B cell (primary cell): ENCODE data around the gene TRAF4. TPM values are rescaled to one million over a fixed set of nuclear protein-coding genes. Genes with fewer than 3 reads are reported as not detected.

Source experiments
- ATAC-seq: fragments of 200-7000 bp; cut with Tn5 transposase; one replicate; pipeline ENCODE4 v1.10.0; 2021; ENCODE audit warnings: low read depth, mild to moderate bottlenecking, moderate number of reproducible peaks, moderate library complexity
- CTCF ChIA-PET: fragments of 350-600 bp; sonication (Branson Sonifier 250); formaldehyde crosslinking; loops from one replicate; lab custom pipeline; 2021; ENCODE audit warnings: antibody characterized with exemption, inconsistent platforms; lab: Charles Lee
- POLR2A ChIA-PET: fragments of 350-600 bp; sonication (Branson Sonifier 250); formaldehyde crosslinking; loops from one replicate; lab custom pipeline; 2021; ENCODE audit warnings: antibody characterized with exemption; lab: Charles Lee
- DNase-seq: peaks from one replicate; pipeline ENCODE4 v3.0.0; 2013
- H2AFZ ChIP-seq: 2 replicates; pipeline ENCODE4 v1.6.1; 2012; ENCODE audit warnings: mild to moderate bottlenecking, low read depth, low read length; ENCODE audit not compliant: insufficient read depth, poor library complexity, severe bottlenecking
- H3K27ac ChIP-seq, 2 donors: 1 replicate in 1 of 2; 2 replicates in 1 of 2; pipeline ENCODE4 v1.5.1; 2012 to 2013; ENCODE audit warnings: low read length in 2 of 2, mild to moderate bottlenecking in 2 of 2, moderate library complexity in 1 of 2
- H3K27me3 ChIP-seq, 4 experiments: fragments of 200-600 bp in 1 of 4; sonication (generic) in 1 of 4; replicated peaks in 1 of 4; 1 replicate in 2 of 4; 2 replicates in 2 of 4; pipeline versions ENCODE4 v1.6.1 to v1.7.0; 2013 to 2016; ENCODE audit warnings: low read length in 3 of 4, mild to moderate bottlenecking in 2 of 4, mixed read lengths in 1 of 4, moderate library complexity in 1 of 4; ENCODE audit not compliant: insufficient read depth in 4 of 4, control insufficient read depth in 3 of 4; ENCODE audit errors: control extremely low read depth in 1 of 4
- H3K36me3 ChIP-seq, 2 experiments: replicated peaks in 1 of 2; 1 replicate in 1 of 2; 2 replicates in 1 of 2; pipeline versions ENCODE4 v1.6.1 to v1.7.1; 2013; ENCODE audit warnings: low read length in 1 of 2; ENCODE audit not compliant: insufficient read depth in 2 of 2, control insufficient read depth in 1 of 2; ENCODE audit errors: control extremely low read depth in 1 of 2, extremely low read depth in 1 of 2
- H3K4me1 ChIP-seq, 2 donors: fragments of 200-600 bp in 1 of 2; sonication (generic) in 1 of 2; 1 replicate in 1 of 2; 2 replicates in 1 of 2; pipeline versions ENCODE4 v1.5.1 to v1.6.1; 2013 to 2017; ENCODE audit warnings: low read length in 2 of 2; ENCODE audit not compliant: control insufficient read depth in 2 of 2, insufficient read depth in 2 of 2
- H3K4me2 ChIP-seq: replicated peaks from 2 replicates; pipeline ENCODE3; 2012; ENCODE audit warnings: mild to moderate bottlenecking, low read depth, low read length; ENCODE audit not compliant: poor library complexity, severe bottlenecking
- H3K4me3 ChIP-seq, 5 experiments: fragments of 200-600 bp in 1 of 5; sonication (generic) in 1 of 5; 1 replicate in 3 of 5; 2 replicates in 2 of 5; pipeline versions ENCODE4 v1.5.1 to v1.7.0; 2011 to 2016; ENCODE audit warnings: low read length in 4 of 5, mild to moderate bottlenecking in 4 of 5, low read depth in 2 of 5, control low read depth in 1 of 5, moderate library complexity in 1 of 5; ENCODE audit not compliant: insufficient read depth in 1 of 5; ENCODE audit errors: control extremely low read depth in 1 of 5, extremely low read depth in 1 of 5
- H3K79me2 ChIP-seq: fragments of 200-600 bp; sonication (generic); one replicate; pipeline ENCODE4 v1.6.0; 2016; ENCODE audit warnings: low read length; ENCODE audit not compliant: control insufficient read depth, insufficient read depth
- H3K9ac ChIP-seq: fragments of 200-600 bp; sonication (generic); 2 replicates; pipeline ENCODE4 v1.6.1; 2017; ENCODE audit warnings: mild to moderate bottlenecking, low read length, moderate library complexity
- H3K9me3 ChIP-seq, 3 donors: one replicate each; pipeline versions ENCODE4 v1.6.1 to v1.7.1; 2013; ENCODE audit warnings: low read length in 2 of 3; ENCODE audit not compliant: control insufficient read depth in 2 of 3, insufficient read depth in 1 of 3; ENCODE audit errors: control extremely low read depth in 1 of 3
- H4K20me1 ChIP-seq: 2 replicates; pipeline ENCODE4 v1.6.0; 2012; ENCODE audit warnings: mild to moderate bottlenecking, low read length; ENCODE audit not compliant: insufficient read depth, control insufficient read depth, poor library complexity, severe bottlenecking
- H3K27ac Mint-ChIP-seq: one replicate; pipeline ENCODE4 v1.8.0; 2021; ENCODE audit warnings: mixed read lengths
- H3K27me3 Mint-ChIP-seq: one replicate; pipeline ENCODE4 v1.8.0; 2021; ENCODE audit warnings: mixed read lengths
- H3K4me1 Mint-ChIP-seq: one replicate; pipeline ENCODE4 v1.8.0; 2021; ENCODE audit warnings: mixed read lengths
- H3K4me3 Mint-ChIP-seq: one replicate; pipeline ENCODE4 v1.8.0; 2021; ENCODE audit warnings: mixed read lengths
- H3K9me3 Mint-ChIP-seq: one replicate; pipeline ENCODE4 v1.8.0; 2022; ENCODE audit warnings: mixed read lengths; ENCODE audit not compliant: insufficient read depth
- EZH2 ChIP-seq: IDR thresholded peaks from 2 replicates; pipeline ENCODE4 v1.6.1; 2012; ENCODE audit warnings: borderline replicate concordance, low read depth, mild to moderate bottlenecking, moderate library complexity, low read length; ENCODE audit not compliant: insufficient read depth, poor library complexity, severe bottlenecking
- WGBS: methylation state at CpG from one replicate; pipeline ENCODE4 v1.1.5; 2013; ENCODE audit warnings: missing lambda C conversion rate; ENCODE audit not compliant: insufficient coverage; 5-methylcytosine and 5-hydroxymethylcytosine counted together
- intact Hi-C: fragments of 100-400 bp; cut with micrococcal nuclease; formaldehyde crosslinking; loops from one replicate; pipeline ENCODE4 v1.10.0; 2022
- polyA plus RNA-seq: library from polyadenylated mRNA; depleted of rRNA; stranded (reverse); fragments of >200 nt; gene quantifications from 2 replicates; pipeline ENCODE4 v1.2.3, GENCODE V29; 2012
- total RNA-seq, 2 donors: library from RNA; stranded (reverse); fragments of 120-200 nt in 1 of 2; gene quantifications; 1 replicate in 1 of 2; 2 replicates in 1 of 2; pipeline versions ENCODE4 v1.2.3 to v1.2.4, GENCODE V29; 2013 to 2022
- TF ChIP-seq, protein P1 (sequence below): fragments of 200-600 bp; IDR thresholded peaks from one replicate; pipeline ENCODE4 v1.8.0; 2022; ENCODE audit warnings: antibody characterized with exemption, mild to moderate bottlenecking

TRAF4 gene
- total and polyA plus RNA-seq, 2 donors (not counting 1 experiment from before 2014, with no cell fraction given) = 226 to 683 TPM

DNA sequence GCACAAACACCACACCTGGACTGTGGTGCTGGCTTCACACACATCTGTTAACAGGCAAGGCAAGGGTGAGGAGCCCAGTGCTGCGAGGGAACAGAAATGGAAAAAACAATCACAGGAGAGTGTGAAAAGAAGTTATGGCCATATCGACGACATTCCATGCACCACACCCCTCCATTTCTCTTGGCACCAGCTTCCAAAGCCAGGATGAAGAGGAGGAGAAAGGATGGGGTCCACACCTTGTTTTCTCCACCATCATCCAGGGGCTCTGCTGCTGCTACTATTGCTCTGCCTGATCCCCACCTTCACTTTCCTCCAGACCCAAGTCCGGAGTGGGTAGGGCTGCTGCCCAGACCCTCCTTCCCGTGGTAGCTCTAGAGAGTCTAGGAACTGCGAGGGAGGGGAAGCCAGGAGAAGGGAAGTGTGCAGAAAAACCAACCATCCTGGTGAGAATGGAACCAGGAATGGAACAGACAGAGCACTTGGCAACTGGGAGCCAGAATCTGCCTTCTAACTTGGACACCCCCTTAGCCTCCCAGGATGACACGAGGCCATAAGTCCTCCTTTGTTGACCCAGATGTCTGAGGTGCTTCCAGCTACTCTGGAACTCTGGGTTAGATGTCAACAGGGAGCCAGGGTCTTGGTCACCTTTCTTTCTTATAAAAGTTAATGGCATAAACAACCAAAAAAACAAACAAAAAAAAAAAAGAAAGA is 31.0 kb upstream of the TRAF4 start:
- WGBS = 95% methylated on average over 3 of the region's 7 CpGs
- intact Hi-C loops = loop anchor here (10.0 kb wide), 2 partner anchors 138 to 432 kb away; partner anchors contain the start of genes ALDOC and PIGS

More for the DNA sequence above, 31.0 kb upstream of the TRAF4 start:
- Histone ChIP-seq H3K4me2 (peak overlapping the region; percentile 93), H3K36me3 (no peaks in the 10 kb centered on the region), H3K4me3 (peak overlapping the region in 1 of 5 experiments; percentile 86), H3K9ac (peak overlapping the region; percentile 74), H3K79me2 (no peaks in the 10 kb centered on the region), H3K9me3 (no peaks in the 10 kb centered on the region), H4K20me1 (no peaks in the 10 kb centered on the region), H3K27me3 (peaks cover 0 to 8% (median 2%) of the 10 kb centered on the region in 4 experiments), H2AFZ (peak overlapping the region; percentile 96), H3K27ac (peak overlapping the region; percentile 69 to 79), H3K4me1 (peaks cover 19 to 32% of the 10 kb centered on the region in 2 donors)
- ATAC-seq (no peak), DNase-seq (no peak)
- Mint-ChIP-seq H3K4me1 (peaks cover 21% of the 10 kb centered on the region), H3K27ac (peak overlapping the region; percentile 93), H3K27me3 (no peaks in the 10 kb centered on the region), H3K9me3 (no peaks in the 10 kb centered on the region), H3K4me3 (peak overlapping the region; percentile 96)
- ChIA-PET POLR2A (interaction anchor here (0.6 to 2.8 kb wide), 4 partner anchors 7 to 239 kb away, joined by 6 to 38 read pairs (median 16); partner anchors contain the start of genes NEK8, PHF12, RPL23A and TLCD1), CTCF (interaction anchor here (0.7 to 3.2 kb wide), 5 partner anchors 14 to 404 kb away, joined by 3 to 31 read pairs (median 3); partner anchors contain the start of gene TLCD1)
- no peak for TF ChIP-seq EZH2
- TF ChIP-seq, protein P1, sequence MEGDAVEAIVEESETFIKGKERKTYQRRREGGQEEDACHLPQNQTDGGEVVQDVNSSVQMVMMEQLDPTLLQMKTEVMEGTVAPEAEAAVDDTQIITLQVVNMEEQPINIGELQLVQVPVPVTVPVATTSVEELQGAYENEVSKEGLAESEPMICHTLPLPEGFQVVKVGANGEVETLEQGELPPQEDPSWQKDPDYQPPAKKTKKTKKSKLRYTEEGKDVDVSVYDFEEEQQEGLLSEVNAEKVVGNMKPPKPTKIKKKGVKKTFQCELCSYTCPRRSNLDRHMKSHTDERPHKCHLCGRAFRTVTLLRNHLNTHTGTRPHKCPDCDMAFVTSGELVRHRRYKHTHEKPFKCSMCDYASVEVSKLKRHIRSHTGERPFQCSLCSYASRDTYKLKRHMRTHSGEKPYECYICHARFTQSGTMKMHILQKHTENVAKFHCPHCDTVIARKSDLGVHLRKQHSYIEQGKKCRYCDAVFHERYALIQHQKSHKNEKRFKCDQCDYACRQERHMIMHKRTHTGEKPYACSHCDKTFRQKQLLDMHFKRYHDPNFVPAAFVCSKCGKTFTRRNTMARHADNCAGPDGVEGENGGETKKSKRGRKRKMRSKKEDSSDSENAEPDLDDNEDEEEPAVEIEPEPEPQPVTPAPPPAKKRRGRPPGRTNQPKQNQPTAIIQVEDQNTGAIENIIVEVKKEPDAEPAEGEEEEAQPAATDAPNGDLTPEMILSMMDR = no peak
